NCI-H748 treated with DMSO at 0.1 percent for 48 hours (cell line): ENCODE results near the gene KIF26B.
A peak's percentile ranks its signal among the peaks of the same experiment; 100 is the strongest.
"Not testable (repeated sequence)": the region's sequence is repeated elsewhere in the genome, so short reads cannot be mapped to it uniquely, and the experiment has no call there.

Experiments used
- DNase-seq: peaks from one replicate; lab custom pipeline; 2025; lab: John Stamatoyannopoulos, UW

Gene KIF26B

GRCh38 chr1:245388687-245389086 is 233.9 kb downstream of the KIF26B start:
- DNase-seq, result no peak

GRCh38 chr1:245389873-245390272 is 235.1 kb downstream of the KIF26B start:
- DNase-seq, result no peak

- no peak for DNase-seq
Measured at GRCh38 chr1:245390975-245391374, 236.2 kb downstream of the KIF26B start.

- DNase-seq, result no peak
Measured at GRCh38 chr1:245393694-245394093, 238.9 kb downstream of the KIF26B start.

GRCh38 chr1:245395680-245396079 is 240.9 kb downstream of the KIF26B start:
- DNase-seq, result no peak

- DNase-seq, result no peak
Measured at GRCh38 chr1:245396615-245397014, 241.8 kb downstream of the KIF26B start.

GRCh38 chr1:245397771-245398170 is 243.0 kb downstream of the KIF26B start:
- DNase-seq, result no peak

GRCh38 chr1:245398180-245398579 is 243.4 kb downstream of the KIF26B start:
- no peak for DNase-seq

- no peak for DNase-seq
Measured at GRCh38 chr1:245401881-245402587, 247.2 kb downstream of the KIF26B start.

- not testable (repeated sequence) for DNase-seq
Measured at GRCh38 chr1:245402998-245403397, 248.2 kb downstream of the KIF26B start.

- peak; percentile 56 for DNase-seq
Measured at GRCh38 chr1:245404527-245404926, 249.7 kb downstream of the KIF26B start.

GRCh38 chr1:245404952-245405351 is 250.2 kb downstream of the KIF26B start:
- DNase-seq, result no peak

GRCh38 chr1:245406426-245406825 is 251.6 kb downstream of the KIF26B start:
- DNase-seq, result no peak

- DNase-seq, result no peak
Measured at GRCh38 chr1:245407983-245408382, 253.2 kb downstream of the KIF26B start.

GRCh38 chr1:245409341-245410195 is 254.8 kb downstream of the KIF26B start:
- no peak for DNase-seq

- DNase-seq, result no peak
Measured at GRCh38 chr1:245411245-245412036, 256.7 kb downstream of the KIF26B start.

- DNase-seq, result no peak
Measured at GRCh38 chr1:245412306-245412705, 257.5 kb downstream of the KIF26B start.

- DNase-seq, result no peak
Measured at GRCh38 chr1:245416781-245417180, 262.0 kb downstream of the KIF26B start.

GRCh38 chr1:245418077-245418476 is 263.3 kb downstream of the KIF26B start:
- no peak for DNase-seq

- DNase-seq, result no peak
Measured at GRCh38 chr1:245419461-245419978, 264.7 kb downstream of the KIF26B start.

GRCh38 chr1:245419989-245420388 is 265.2 kb downstream of the KIF26B start:
- DNase-seq, result no peak

GRCh38 chr1:245420926-245421325 is 266.1 kb downstream of the KIF26B start:
- DNase-seq, result no peak
